Keratinocyte (primary cell): ENCODE data around the gene DNAJB8. TPM values are rescaled to one million over a fixed set of nuclear protein-coding genes. Genes with fewer than 3 reads are reported as not detected.

Source experiments
- DNase-seq: peaks from one replicate; pipeline ENCODE4 v3.0.0-alpha.2; 2011; ENCODE audit warnings: low read depth, missing footprints, low spot score
- FAIRE-seq: peaks from 2 replicates; lab custom pipeline; 2011; peaks lifted over from hg19 to GRCh38; lab: Jason Lieb, UNC
- H2AFZ ChIP-seq: 2 replicates; pipeline ENCODE4 v1.6.0; 2012; ENCODE audit warnings: low read length, control low read depth, inconsistent platforms; ENCODE audit not compliant: control insufficient read depth
- H3K27ac ChIP-seq: 2 replicates; pipeline ENCODE4 v1.5.1; 2011; ENCODE audit warnings: low read length; ENCODE audit not compliant: control insufficient read depth, insufficient read depth
- H3K27me3 ChIP-seq: 3 replicates; pipeline ENCODE4 v1.6.0; 2011; ENCODE audit warnings: low read length; ENCODE audit not compliant: control insufficient read depth, insufficient read depth; ENCODE audit errors: extremely low read depth
- H3K36me3 ChIP-seq, 2 experiments: 2 replicates in 1 of 2; 3 replicates in 1 of 2; pipeline ENCODE4 v1.5.1; 2011; ENCODE audit warnings: low read length in 2 of 2, mild to moderate bottlenecking in 1 of 2; ENCODE audit not compliant: control insufficient read depth in 2 of 2, insufficient read depth in 2 of 2; ENCODE audit errors: extremely low read depth in 1 of 2
- H3K4me1 ChIP-seq: 3 replicates; pipeline ENCODE4 v1.5.1; 2011; ENCODE audit warnings: low read length; ENCODE audit not compliant: control insufficient read depth, insufficient read depth; ENCODE audit errors: extremely low read depth
- H3K4me2 ChIP-seq: 3 replicates; pipeline ENCODE4 v1.6.0; 2011; ENCODE audit warnings: low read depth, low read length; ENCODE audit not compliant: control insufficient read depth, insufficient read depth; ENCODE audit errors: extremely low read depth
- H3K4me3 ChIP-seq, 3 experiments: fragments of 200-600 bp in 1 of 3; sonication (generic) in 1 of 3; 2 replicates in 2 of 3; 3 replicates in 1 of 3; pipeline ENCODE4 v1.5.1; 2011 to 2016; ENCODE audit warnings: low read length in 3 of 3, mild to moderate bottlenecking in 3 of 3, control low read depth in 2 of 3, inconsistent platforms in 1 of 3, low read depth in 1 of 3, mixed read lengths in 1 of 3, mixed run types in 1 of 3, moderate library complexity in 1 of 3; ENCODE audit not compliant: control insufficient read depth in 2 of 3, insufficient read depth in 2 of 3; ENCODE audit errors: extremely low read depth in 1 of 3
- H3K79me2 ChIP-seq: 2 replicates; pipeline ENCODE4 v1.6.0; 2012; ENCODE audit warnings: low read length; ENCODE audit not compliant: control insufficient read depth, insufficient read depth
- H3K9ac ChIP-seq: 3 replicates; pipeline ENCODE4 v1.6.0; 2011; ENCODE audit warnings: low read length; ENCODE audit not compliant: control insufficient read depth, insufficient read depth; ENCODE audit errors: extremely low read depth
- H3K9me1 ChIP-seq: 3 replicates; pipeline ENCODE4 v1.6.0; 2011; ENCODE audit warnings: low read length; ENCODE audit not compliant: control insufficient read depth, insufficient read depth; ENCODE audit errors: extremely low read depth
- H3K9me3 ChIP-seq: 2 replicates; pipeline ENCODE4 v1.5.1; 2012; ENCODE audit warnings: low read depth, low read length; ENCODE audit not compliant: control insufficient read depth
- H4K20me1 ChIP-seq: 3 replicates; pipeline ENCODE4 v1.6.0; 2011; ENCODE audit warnings: low read length; ENCODE audit not compliant: control insufficient read depth, insufficient read depth; ENCODE audit errors: extremely low read depth
- EZH2 ChIP-seq: IDR thresholded peaks from one replicate; pipeline ENCODE4 v1.6.1; 2012; ENCODE audit warnings: inconsistent platforms, mild to moderate bottlenecking, low read length, moderate library complexity
- dilution Hi-C: fragments of 300-500 bp; cut with MboI; formaldehyde crosslinking; loops from one replicate; pipeline ENCODE4 v1.7.0; 2020; ENCODE audit warnings: low sequenced_read_pairs; ENCODE audit not compliant: extremely low pct_ligation_motif_present
- polyA plus RNA-seq, 5 experiments: library from polyadenylated mRNA; depleted of rRNA in 3 of 5; stranded (reverse) in 3 of 5; stranded (forward) in 1 of 5; unstranded in 1 of 5; fragments of >200 nt; gene quantifications; 1 replicate in 1 of 5; 2 replicates in 3 of 5; 3 replicates in 1 of 5; pipeline versions ENCODE4 v1.2.1 to v1.2.3, GENCODE V29; 2011 to 2012; ENCODE audit warnings: missing spikeins in 2 of 5, low read depth in 1 of 5, low replicate concordance in 1 of 5
- TF ChIP-seq, protein P1 (sequence below), 3 experiments: IDR thresholded peaks in 1 of 3; conservative IDR thresholded peaks in 1 of 3; optimal IDR thresholded peaks in 1 of 3; 2 replicates in 2 of 3; 3 replicates in 1 of 3; pipeline versions ENCODE3 to v1.5.1; 2011; ENCODE audit warnings: low read length in 3 of 3, mild to moderate bottlenecking in 3 of 3, moderate library complexity in 2 of 3, control low read depth in 1 of 3, inconsistent platforms in 1 of 3; ENCODE audit not compliant: insufficient read depth in 2 of 3; ENCODE audit errors: extremely low read depth in 1 of 3

DNAJB8 gene
- polyA plus RNA-seq, 1 donor (not counting 4 experiments of a cell fraction or from before 2014, with no cell fraction given), result not detected

DNA sequence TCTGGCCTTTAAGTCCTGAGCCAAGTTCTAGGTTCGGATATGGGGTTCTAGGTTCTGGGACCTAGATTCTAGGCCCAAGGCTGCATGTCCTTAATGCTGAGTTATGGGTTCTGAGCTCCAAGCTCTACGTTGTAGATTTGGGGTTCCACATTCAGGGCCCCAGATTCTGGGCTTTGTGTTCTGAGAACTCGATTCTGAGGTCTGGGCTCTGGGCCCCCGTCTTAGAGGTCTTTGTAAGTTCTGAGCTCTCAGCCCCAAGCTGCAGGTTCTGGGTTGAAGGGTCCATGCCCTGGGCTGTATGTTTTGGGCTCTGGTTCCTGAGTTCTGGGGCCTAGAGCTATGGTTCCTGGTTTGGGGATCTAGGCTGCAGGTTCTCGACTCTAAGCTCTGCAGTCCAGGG is 10.0 kb upstream of the DNAJB8 start:
- Histone ChIP-seq H3K27ac (no peak overlapping the region), H3K9ac (no peak overlapping the region), H3K4me3 (no peak overlapping the region), H3K9me1 (no peaks in the 10 kb centered on the region), H3K9me3 (no peaks in the 10 kb centered on the region), H3K4me1 (no peaks in the 10 kb centered on the region), H3K36me3 (no peaks in the 10 kb centered on the region), H3K4me2 (no peak overlapping the region), H3K79me2 (no peaks in the 10 kb centered on the region), H4K20me1 (no peaks in the 10 kb centered on the region), H2AFZ (no peak overlapping the region), H3K27me3 (peaks cover 50% of the 10 kb centered on the region)
- no peak for FAIRE-seq
- dilution Hi-C loops, result no loop called here
- DNase-seq, result no peak
- no peak for TF ChIP-seq EZH2
- TF ChIP-seq, protein P1, sequence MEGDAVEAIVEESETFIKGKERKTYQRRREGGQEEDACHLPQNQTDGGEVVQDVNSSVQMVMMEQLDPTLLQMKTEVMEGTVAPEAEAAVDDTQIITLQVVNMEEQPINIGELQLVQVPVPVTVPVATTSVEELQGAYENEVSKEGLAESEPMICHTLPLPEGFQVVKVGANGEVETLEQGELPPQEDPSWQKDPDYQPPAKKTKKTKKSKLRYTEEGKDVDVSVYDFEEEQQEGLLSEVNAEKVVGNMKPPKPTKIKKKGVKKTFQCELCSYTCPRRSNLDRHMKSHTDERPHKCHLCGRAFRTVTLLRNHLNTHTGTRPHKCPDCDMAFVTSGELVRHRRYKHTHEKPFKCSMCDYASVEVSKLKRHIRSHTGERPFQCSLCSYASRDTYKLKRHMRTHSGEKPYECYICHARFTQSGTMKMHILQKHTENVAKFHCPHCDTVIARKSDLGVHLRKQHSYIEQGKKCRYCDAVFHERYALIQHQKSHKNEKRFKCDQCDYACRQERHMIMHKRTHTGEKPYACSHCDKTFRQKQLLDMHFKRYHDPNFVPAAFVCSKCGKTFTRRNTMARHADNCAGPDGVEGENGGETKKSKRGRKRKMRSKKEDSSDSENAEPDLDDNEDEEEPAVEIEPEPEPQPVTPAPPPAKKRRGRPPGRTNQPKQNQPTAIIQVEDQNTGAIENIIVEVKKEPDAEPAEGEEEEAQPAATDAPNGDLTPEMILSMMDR (optimal IDR thresholded peaks at IDR 0.05 in 1 of 3, IDR thresholded peaks at IDR 0.05 in 1 of 3, conservative IDR thresholded peaks at IDR 0.05 in 1 of 3; ENCODE audit: extremely low read depth in 1 of 3, insufficient read depth in 2 of 3, low read length in 3 of 3), result no peak

DNA sequence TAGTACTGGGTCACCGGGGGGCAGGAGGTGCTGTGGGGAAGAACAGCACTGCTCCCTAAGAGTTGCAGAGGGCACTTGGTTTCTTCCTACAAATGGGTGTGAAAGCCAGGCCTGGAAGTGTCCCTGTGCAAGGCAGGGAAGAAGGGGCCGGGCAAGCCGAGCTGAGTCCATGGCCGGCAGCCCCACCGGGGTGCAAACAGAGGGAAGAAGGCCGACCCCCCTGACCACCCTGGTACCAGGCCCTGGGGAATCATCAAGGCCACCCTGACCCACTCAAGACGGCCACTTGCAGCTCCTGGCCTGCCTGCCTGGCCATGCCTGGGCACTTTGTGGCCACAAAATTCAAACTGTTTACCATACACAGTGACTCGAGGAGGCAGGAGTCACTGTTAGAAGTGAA is 8.7 kb upstream of the DNAJB8 start:
- Histone ChIP-seq H4K20me1 (no peaks in the 10 kb centered on the region), H3K9ac (no peak overlapping the region), H3K4me1 (no peaks in the 10 kb centered on the region), H3K79me2 (no peaks in the 10 kb centered on the region), H3K4me2 (no peak overlapping the region), H3K27me3 (peaks cover 43% of the 10 kb centered on the region), H3K36me3 (no peaks in the 10 kb centered on the region), H3K27ac (no peak overlapping the region), H3K4me3 (no peak overlapping the region), H2AFZ (no peak overlapping the region), H3K9me3 (no peaks in the 10 kb centered on the region), H3K9me1 (no peaks in the 10 kb centered on the region)
- dilution Hi-C loops, result no loop called here
- FAIRE-seq (no peak), DNase-seq (no peak)
- TF ChIP-seq, protein P1 (optimal IDR thresholded peaks at IDR 0.05 in 1 of 3, IDR thresholded peaks at IDR 0.05 in 1 of 3, conservative IDR thresholded peaks at IDR 0.05 in 1 of 3; ENCODE audit: extremely low read depth in 1 of 3, insufficient read depth in 2 of 3, low read length in 3 of 3), result no peak
- TF ChIP-seq EZH2, result no peak
